Sigmoid colon (tissue), 7 donors: Measurements from ENCODE around the gene EDEM2. TPM values are rescaled to one million over a fixed set of nuclear protein-coding genes. Genes with fewer than 3 reads are reported as not detected.

Source experiments
- DNase-seq: peaks from one replicate; pipeline ENCODE4 v3.0.0-alpha.2; 2019
- H3K27ac ChIP-seq, 4 donors: fragments of 200-600 bp; sonication (generic); one replicate each; pipeline ENCODE4 v1.5.1; 2016 to 2019; ENCODE audit warnings: mild to moderate bottlenecking in 1 of 4
- H3K27me3 ChIP-seq, 3 donors: fragments of 200-600 bp; sonication (generic); one replicate each; pipeline ENCODE4 v1.5.1; 2019; ENCODE audit warnings: mild to moderate bottlenecking in 1 of 3
- H3K36me3 ChIP-seq, 4 donors: fragments of 200-600 bp; sonication (generic); one replicate each; pipeline ENCODE4 v1.5.1; 2016 to 2019
- H3K4me1 ChIP-seq, 4 donors: fragments of 200-600 bp; sonication (generic); one replicate each; pipeline ENCODE4 v1.5.1; 2017 to 2019
- H3K4me3 ChIP-seq, 4 donors: fragments of 200-600 bp; sonication (generic); one replicate each; pipeline ENCODE4 v1.5.1; 2017 to 2019; ENCODE audit warnings: mild to moderate bottlenecking in 2 of 4, moderate library complexity in 1 of 4
- H3K9me3 ChIP-seq, 4 donors: fragments of 200-600 bp in 3 of 4; sonication (generic) in 3 of 4; one replicate each; pipeline versions ENCODE4 v1.5.1 to v1.6.1; 2013 to 2019
- CTCF ChIP-seq, 4 experiments: fragments of 450-650 bp in 3 of 4; fragments of 200-600 bp in 1 of 4; IDR thresholded peaks; one replicate each; pipeline ENCODE4 v1.5.1; 2016 to 2019; ENCODE audit warnings: antibody characterized with exemption in 4 of 4, mild to moderate bottlenecking in 3 of 4, moderate library complexity in 2 of 4
- EP300 ChIP-seq, 4 donors: sonication (generic); formaldehyde crosslinking; IDR thresholded peaks; one replicate each; pipeline ENCODE4 v1.6.1; 2017; ENCODE audit warnings: antibody characterized with exemption in 4 of 4
- POLR2A ChIP-seq, 2 donors: fragments of 450-650 bp; IDR thresholded peaks; one replicate each; pipeline ENCODE4 v1.6.1; 2016; ENCODE audit warnings: antibody characterized with exemption in 2 of 2, mild to moderate bottlenecking in 2 of 2, moderate library complexity in 2 of 2
- POLR2AphosphoS5 ChIP-seq, 4 donors: sonication (generic); formaldehyde crosslinking; IDR thresholded peaks; one replicate each; pipeline ENCODE4 v1.6.1; 2017; ENCODE audit warnings: antibody characterized with exemption in 4 of 4
- WGBS, 2 donors: extraction: QIAGEN DNeasy Blood & Tissue Kit; methylation state at CpG; one replicate each; pipeline ENCODE4 v1.1.7; 2013; 5-methylcytosine and 5-hydroxymethylcytosine counted together
- intact Hi-C: fragments of 100-400 bp; cut with DNase I; formaldehyde crosslinking; loops from one replicate; pipeline ENCODE4 v1.15.1; 2023
- polyA plus RNA-seq, 3 donors: library from polyadenylated mRNA; stranded (reverse); fragments of 200-250 nt; gene quantifications; one replicate each; pipeline ENCODE4 v1.2.3, GENCODE V29; 2013
- total RNA-seq, 4 donors: library from RNA; depleted of rRNA; stranded (reverse); fragments of >200 nt; gene quantifications; one replicate each; pipeline ENCODE4 v1.1.0, GENCODE V29; 2016
- donor health status: healthy with polysubstance abuse.
- donor health status: Bipolar disorder and iron deficiency.
- donor health status: healthy.

Gene EDEM2
- total and polyA plus RNA-seq, 7 donors = 8.4 to 24.9 (median 10.8) TPM

GRCh38 chr20:35092524-35093266 lies 54.4 kb downstream of the EDEM2 start, which contains the start of gene TRPC4AP:
TSS of gene TRPC4AP (minus strand) at chr20:35092807. CDS start at chr20:35092781, 26 bp downstream.
- H3K9me3 ChIP-seq = no peaks in the 10 kb centered on the region
- no peaks in the 10 kb centered on the region for H3K27me3 ChIP-seq
- 2% methylated on average over 69 of the region's 69 CpGs for WGBS, 2 donors
- TF ChIP-seq EP300 (IDR thresholded peaks at IDR 0.05) = no peak
- peak; percentile 91 to 98 (median 94) for TF ChIP-seq CTCF (IDR thresholded peaks at IDR 0.05)
- TF ChIP-seq POLR2AphosphoS5 (IDR thresholded peaks at IDR 0.05) = peak; percentile 72 to 88 (median 86)
- TF ChIP-seq POLR2A (IDR thresholded peaks at IDR 0.05) = peak; percentile 22 to 73
- H3K27ac ChIP-seq = peak within 1 kb of the TSS; percentile 82 to 97 (median 94)
- peaks cover 0 to 12% (median 0%) of the 10 kb centered on the region in 4 donors for H3K36me3 ChIP-seq
- intact Hi-C loops = loop anchor here (2.0 to 10.0 kb wide), 5 partner anchors 55 to 362 kb away; partner anchors contain the start of genes ACSS2, CEP250, EDEM2 and GSS
- peak within 1 kb of the TSS; percentile 59 to 97 (median 88) for H3K4me3 ChIP-seq
- peak; percentile 93 for DNase-seq
- H3K4me1 ChIP-seq = peaks cover 0 to 46% (median 26%) of the 10 kb centered on the region in 4 donors

- Histone ChIP-seq H3K9me3 (no peaks in the 10 kb centered on the region), H3K4me1 (peaks cover 0 to 48% (median 28%) of the 10 kb centered on the region in 4 donors), H3K27ac (peak overlapping the region; percentile 82 to 97 (median 94)), H3K36me3 (peaks cover 0 to 12% (median 0%) of the 10 kb centered on the region in 4 donors), H3K27me3 (no peaks in the 10 kb centered on the region), H3K4me3 (peak overlapping the region; percentile 59 to 97 (median 88))
- no peak for DNase-seq
- 0 to 1% methylated on average over 28 of the region's 28 CpGs for WGBS, 2 donors
- intact Hi-C loops = loop anchor here (2.0 to 10.0 kb wide), 5 partner anchors 55 to 363 kb away; partner anchors contain the start of genes ACSS2, CEP250, EDEM2 and GSS
- TF ChIP-seq POLR2AphosphoS5 (IDR thresholded peaks at IDR 0.05) (no peak), POLR2A (IDR thresholded peaks at IDR 0.05) (no peak), CTCF (IDR thresholded peaks at IDR 0.05) (no peak), EP300 (IDR thresholded peaks at IDR 0.05) (no peak)
These were observed 55.2 kb downstream of the EDEM2 start for GRCh38 chr20:35091816-35092523.

- 96 to 99% methylated on average over 2 of the region's 2 CpGs for WGBS, 2 donors
These were observed 58.6 kb downstream of the EDEM2 start for GRCh38 chr20:35088231-35089145.

More at GRCh38 chr20:35088231-35089145, 58.6 kb downstream of the EDEM2 start:
- no peaks in the 10 kb centered on the region for H3K9me3 ChIP-seq
- no peak for DNase-seq
- intact Hi-C loops = no loop called here
- H3K4me3 ChIP-seq = no peak overlapping the region
- peaks cover 0 to 12% (median 0%) of the 10 kb centered on the region in 4 donors for H3K36me3 ChIP-seq
- no peaks in the 10 kb centered on the region for H3K27me3 ChIP-seq
- peaks cover 0 to 48% (median 26%) of the 10 kb centered on the region in 4 donors for H3K4me1 ChIP-seq
- TF ChIP-seq POLR2AphosphoS5 (IDR thresholded peaks at IDR 0.05) (no peak), POLR2A (IDR thresholded peaks at IDR 0.05) (no peak), CTCF (IDR thresholded peaks at IDR 0.05) (no peak), EP300 (IDR thresholded peaks at IDR 0.05) (no peak)
- H3K27ac ChIP-seq = no peak overlapping the region
